ENCODE measurements around the gene SERPINB1.

Gene SERPINB1

GRCh38 chr6:2782825-2783187, 58.9 kb downstream of the SERPINB1 start:
- DNase-seq (ENCODE audit: low spot score) = no peak
- no peak for TF ChIP-seq CTCF (IDR thresholded peaks at IDR 0.05)
- H3K4me3 ChIP-seq = no peak overlapping the region
- H3K27ac ChIP-seq = no peak overlapping the region

GRCh38 chr6:2782356-2782708, 59.3 kb downstream of the SERPINB1 start:
- TF ChIP-seq CTCF (IDR thresholded peaks at IDR 0.05) = no peak
- H3K4me3 ChIP-seq = no peak overlapping the region
- H3K27ac ChIP-seq = no peak overlapping the region
- no peak for DNase-seq (ENCODE audit: low spot score)
